A673 (cell line): ENCODE data around the gene ATP10A. TPM values are rescaled to one million over a fixed set of nuclear protein-coding genes. Genes with fewer than 3 reads are reported as not detected.

Source experiments
- BruUV-seq: library from RNA; stranded (reverse); fragments of 400-500 nt; replicated peaks from 2 replicates; lab custom pipeline; 2021; lab: Mats Ljungman, UMichigan
- CTCF ChIA-PET: fragments of 300-600 bp; sonication (Branson Sonifier 250); formaldehyde crosslinking; loops from one replicate; lab custom pipeline; 2022; ENCODE audit warnings: antibody characterized with exemption; lab: Charles Lee
- POLR2A ChIA-PET: fragments of 300-600 bp; sonication (Branson Sonifier 250); formaldehyde crosslinking; loops from one replicate; lab custom pipeline; 2022; ENCODE audit warnings: antibody characterized with exemption; ENCODE audit not compliant: low non-redundant PET; lab: Charles Lee
- DNase-seq: peaks from one replicate; pipeline ENCODE4 v3.0.0-alpha.2; 2015; ENCODE audit warnings: low spot score
- H3K27ac ChIP-seq: fragments of 200-600 bp; sonication (generic); 2 replicates; pipeline ENCODE4 v1.5.1; 2016; ENCODE audit warnings: mixed run types, low read depth, mild to moderate bottlenecking, mixed read lengths, antibody characterized with exemption, low read length; ENCODE audit not compliant: poor library complexity, severe bottlenecking
- H3K27me3 ChIP-seq: fragments of 200-600 bp; sonication (generic); replicated peaks from 2 replicates; pipeline ENCODE4 v1.6.1; 2017; ENCODE audit warnings: mixed run types, low read depth, mild to moderate bottlenecking, mixed read lengths, antibody characterized with exemption, low read length; ENCODE audit not compliant: insufficient read depth, poor library complexity
- H3K36me3 ChIP-seq: fragments of 200-600 bp; sonication (generic); 2 replicates; pipeline ENCODE4 v1.6.1; 2016; ENCODE audit warnings: mixed run types, mild to moderate bottlenecking, mixed read lengths, antibody characterized with exemption, low read length; ENCODE audit not compliant: insufficient read depth, poor library complexity, severe bottlenecking
- H3K4me1 ChIP-seq: fragments of 200-600 bp; sonication (generic); 2 replicates; pipeline ENCODE4 v1.6.1; 2017; ENCODE audit warnings: mixed run types, mild to moderate bottlenecking, mixed read lengths, antibody characterized with exemption, low read length; ENCODE audit not compliant: insufficient read depth, poor library complexity, severe bottlenecking
- H3K4me3 ChIP-seq: fragments of 200-600 bp; sonication (generic); 2 replicates; pipeline ENCODE4 v1.5.1; 2016; ENCODE audit warnings: low read depth, mixed run types, mild to moderate bottlenecking, mixed read lengths, low read length; ENCODE audit not compliant: poor library complexity, severe bottlenecking
- H3K9me3 ChIP-seq: fragments of 200-600 bp; sonication (generic); 2 replicates; pipeline ENCODE4 v1.6.1; 2016; ENCODE audit warnings: mixed run types, low read depth, mild to moderate bottlenecking, mixed read lengths, antibody characterized with exemption, low read length; ENCODE audit not compliant: poor library complexity, severe bottlenecking
- CTCF ChIP-seq: fragments of 300-800, 200-600 bp; sonication (generic); conservative IDR thresholded peaks from 2 replicates; pipeline ENCODE4 v1.5.1; 2017; ENCODE audit warnings: low read depth, mild to moderate bottlenecking, antibody characterized with exemption, low read length, moderate library complexity, mixed read lengths
- EZH2 ChIP-seq: fragments of 200-600 bp; sonication (generic); IDR thresholded peaks from 2 replicates; pipeline ENCODE4 v1.6.1; 2017; ENCODE audit warnings: borderline replicate concordance, low read depth, mild to moderate bottlenecking, mixed read lengths, antibody characterized with exemption, low read length; ENCODE audit not compliant: poor library complexity, severe bottlenecking
- intact Hi-C: fragments of 100-400 bp; cut with micrococcal nuclease; formaldehyde crosslinking; loops from one replicate; pipeline ENCODE4 v1.10.0; 2022; ENCODE audit not compliant: unreplicated experiment
- total RNA-seq: library from RNA; stranded (reverse); gene quantifications from 2 replicates; pipeline ENCODE4 v1.2.3, GENCODE V29; 2021

Gene ATP10A
- total RNA-seq, 1 experiment from 2014 or later, result not detected

- Histone ChIP-seq H3K27ac (no peak overlapping the region), H3K4me1 (no peaks in the 10 kb centered on the region), H3K27me3 (no peaks in the 10 kb centered on the region), H3K36me3 (no peaks in the 10 kb centered on the region), H3K9me3 (peaks cover 7% of the 10 kb centered on the region), H3K4me3 (no peak overlapping the region)
- ChIA-PET POLR2A (no interaction called here), CTCF (no interaction called here)
- BruUV-seq, result no TSS peak
- intact Hi-C loops, result no loop called here
- TF ChIP-seq CTCF (no peak), EZH2 (no peak)
- no peak for DNase-seq
Observed at GRCh38 chr15:25844542-25844941, 18.6 kb downstream of the ATP10A start.

- no peaks in the 10 kb centered on the region for H3K27me3 ChIP-seq
- no peaks in the 10 kb centered on the region for H3K36me3 ChIP-seq
- H3K4me1 ChIP-seq, result no peaks in the 10 kb centered on the region
- DNase-seq, result no peak
- no peak overlapping the region for H3K27ac ChIP-seq
- no TSS peak for BruUV-seq
- no peak overlapping the region for H3K4me3 ChIP-seq
- intact Hi-C loops, result no loop called here
- ChIA-PET POLR2A (no interaction called here), CTCF (no interaction called here)
- TF ChIP-seq EZH2, result no peak
- TF ChIP-seq CTCF, result no peak
- H3K9me3 ChIP-seq, result peaks cover 7% of the 10 kb centered on the region
Observed at GRCh38 chr15:25844076-25844475, 19.1 kb downstream of the ATP10A start.

GRCh38 chr15:25839638-25840156, 23.4 kb downstream of the ATP10A start:
- H3K36me3 ChIP-seq, result no peaks in the 10 kb centered on the region
- DNase-seq, result no peak
- intact Hi-C loops, result no loop called here
- peaks cover 14% of the 10 kb centered on the region for H3K9me3 ChIP-seq
- BruUV-seq, result no TSS peak
- no peak overlapping the region for H3K27ac ChIP-seq
- H3K4me3 ChIP-seq, result no peak overlapping the region
- ChIA-PET POLR2A (no interaction called here), CTCF (no interaction called here)
- no peaks in the 10 kb centered on the region for H3K4me1 ChIP-seq
- H3K27me3 ChIP-seq, result no peaks in the 10 kb centered on the region
- no peak for TF ChIP-seq CTCF
- no peak for TF ChIP-seq EZH2
